ENCODE data around the gene ROCK2.
"Not testable (repeated sequence)": the region's sequence is repeated elsewhere in the genome, so short reads cannot be mapped to it uniquely, and the experiment has no call there.

The ROCK2 gene

DNA sequence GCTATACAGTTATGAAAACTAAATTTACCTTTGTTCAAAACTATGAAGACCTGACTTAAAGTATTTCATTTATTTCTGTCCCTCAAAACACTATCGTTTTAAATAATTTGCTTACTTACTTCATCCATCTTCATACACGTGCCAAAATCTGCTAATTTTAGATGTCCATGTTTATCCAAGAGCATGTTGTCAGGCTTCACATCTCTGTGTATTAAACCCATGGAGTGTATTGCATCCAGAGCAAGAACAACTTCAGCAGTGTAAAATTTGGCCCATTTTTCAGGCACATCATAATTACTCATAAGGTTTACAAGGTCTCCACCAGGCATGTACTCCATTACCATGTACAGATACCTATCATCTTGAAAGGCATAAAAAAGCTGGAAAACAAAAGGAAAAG is 108.9 kb downstream of the ROCK2 start:
- DNase-seq (ENCODE audit: low read depth) = no peak

- DNase-seq (ENCODE audit: low read depth) = no peak
Observed at GRCh38 chr2:11234309-11234708, 110.1 kb downstream of the ROCK2 start.

GRCh38 chr2:11231193-11231592 is 113.2 kb downstream of the ROCK2 start:
- DNase-seq (ENCODE audit: low read depth) = not testable (repeated sequence)

DNA sequence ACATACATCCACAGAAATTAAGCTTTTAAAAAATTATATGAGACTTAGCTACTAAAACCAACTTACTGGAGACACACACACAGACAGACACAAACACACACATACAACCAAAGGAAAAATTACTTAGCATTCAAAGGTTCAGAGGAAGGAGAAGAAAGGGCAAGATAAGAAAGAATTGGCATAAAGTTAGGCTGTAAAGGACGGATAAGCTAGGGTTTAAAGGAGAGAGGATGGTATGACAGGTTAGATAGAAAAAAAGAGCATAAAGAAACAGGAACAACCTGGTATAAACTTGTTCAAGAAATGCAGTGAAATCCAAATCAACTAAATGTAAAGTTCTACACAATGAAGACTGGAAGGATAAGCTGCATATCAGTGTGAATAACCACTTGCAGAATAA is 115.7 kb downstream of the ROCK2 start:
- no peak for DNase-seq (ENCODE audit: low read depth)

DNA sequence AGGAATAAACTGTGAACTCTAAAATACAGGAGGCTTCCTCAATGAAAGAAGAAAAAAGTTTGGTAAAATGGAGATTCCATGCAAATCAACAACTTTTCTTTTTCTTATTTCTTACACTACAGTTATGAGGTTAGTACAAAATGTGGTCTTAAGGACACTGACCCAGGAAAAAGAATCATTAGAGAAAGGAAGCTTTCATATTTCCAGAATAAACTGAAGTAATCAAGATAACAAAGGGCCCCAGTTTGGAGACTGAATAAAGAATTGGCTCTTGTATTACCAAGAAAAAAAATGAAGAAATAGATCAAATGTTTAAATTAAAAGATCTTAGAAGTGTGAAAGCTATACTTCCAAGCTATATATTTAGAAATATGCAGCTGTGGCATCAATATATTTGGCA is 116.8 kb downstream of the ROCK2 start:
- DNase-seq (ENCODE audit: low read depth) = no peak

GRCh38 chr2:11224887-11225286 is 119.5 kb downstream of the ROCK2 start:
- DNase-seq (ENCODE audit: low read depth) = no peak

DNA sequence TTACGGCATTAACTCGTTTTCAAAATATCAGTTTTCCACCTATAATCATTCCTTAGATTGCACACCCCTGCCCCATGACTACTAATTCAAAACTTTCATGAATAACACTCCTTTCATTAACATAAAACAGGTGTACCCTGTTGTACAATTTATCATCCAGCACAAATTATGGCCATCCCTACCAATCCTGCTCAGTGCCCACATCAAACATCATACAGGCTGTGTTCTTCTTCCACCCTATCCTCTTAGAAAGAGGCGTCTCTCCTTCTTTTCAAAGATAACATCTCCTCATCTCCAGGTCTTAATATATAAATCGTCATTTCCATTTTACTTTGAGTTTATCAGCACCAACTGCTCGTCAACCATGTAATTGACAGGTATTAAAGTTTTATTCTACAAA is 121.6 kb downstream of the ROCK2 start:
- no peak for DNase-seq (ENCODE audit: low read depth)

DNA sequence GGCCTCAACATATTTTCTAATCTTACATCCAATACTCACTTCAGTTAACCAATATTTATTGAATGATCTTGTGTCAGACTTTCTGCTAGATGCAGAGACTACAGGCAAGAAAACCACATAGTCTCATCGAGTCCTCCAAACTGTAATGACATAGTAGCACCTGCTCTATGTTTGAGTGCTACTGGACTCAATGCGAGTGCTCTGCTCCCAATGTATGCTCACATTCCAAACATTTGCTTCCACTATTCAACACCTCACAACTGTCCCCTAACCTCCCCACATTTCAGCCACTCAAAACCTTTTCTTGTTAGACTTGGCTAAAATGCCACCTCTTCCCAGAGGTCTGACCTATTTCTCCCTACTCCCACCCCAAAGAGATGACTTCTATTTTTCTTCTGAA is 124.0 kb downstream of the ROCK2 start:
- DNase-seq (ENCODE audit: low read depth) = no peak

DNA sequence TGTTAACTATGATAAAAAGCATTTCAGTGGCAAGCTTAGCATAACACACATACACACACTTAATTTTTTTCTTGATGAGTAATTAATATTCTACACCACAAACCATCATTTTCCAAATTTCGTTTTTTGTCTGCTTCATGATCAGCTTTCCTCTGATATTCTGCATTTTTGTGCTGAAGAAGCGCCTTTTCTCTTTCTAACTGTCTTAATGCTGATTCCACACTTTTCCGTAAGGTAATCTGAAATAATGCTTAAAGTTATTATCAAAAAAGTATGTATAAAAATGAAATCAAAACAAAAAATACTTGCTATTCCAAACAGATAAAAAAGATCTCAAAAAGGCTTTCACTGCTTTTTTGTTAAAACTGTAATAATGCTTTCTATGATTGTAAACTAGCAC is 129.0 kb downstream of the ROCK2 start:
- no peak for DNase-seq (ENCODE audit: low read depth)

GRCh38 chr2:11214770-11215169 is 129.7 kb downstream of the ROCK2 start:
- no peak for DNase-seq (ENCODE audit: low read depth)

DNA sequence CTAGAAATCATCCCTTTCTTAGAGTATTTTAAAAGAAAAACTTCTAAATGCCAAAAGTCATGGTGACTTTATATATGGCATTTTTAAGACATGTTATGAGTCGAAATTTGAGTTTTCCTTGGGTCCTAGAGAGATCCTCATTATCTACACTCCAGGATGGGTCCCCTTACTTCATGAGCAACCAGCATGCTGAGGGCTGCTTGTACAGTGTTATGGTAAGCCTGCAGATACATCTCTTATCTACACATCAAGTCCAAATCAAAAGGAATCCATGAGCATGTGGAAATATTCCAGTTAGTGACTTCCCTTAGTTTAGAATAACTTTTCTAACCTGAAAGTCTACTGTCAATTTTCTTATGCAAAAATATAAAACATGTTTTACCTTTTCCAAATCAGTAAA is 130.5 kb downstream of the ROCK2 start:
- no peak for DNase-seq (ENCODE audit: low read depth)

GRCh38 chr2:11213090-11213638 is 131.3 kb downstream of the ROCK2 start:
- DNase-seq (ENCODE audit: low read depth) = peak; percentile 92

- DNase-seq (ENCODE audit: low read depth) = no peak
Observed at GRCh38 chr2:11212645-11213044, 131.8 kb downstream of the ROCK2 start.

DNA sequence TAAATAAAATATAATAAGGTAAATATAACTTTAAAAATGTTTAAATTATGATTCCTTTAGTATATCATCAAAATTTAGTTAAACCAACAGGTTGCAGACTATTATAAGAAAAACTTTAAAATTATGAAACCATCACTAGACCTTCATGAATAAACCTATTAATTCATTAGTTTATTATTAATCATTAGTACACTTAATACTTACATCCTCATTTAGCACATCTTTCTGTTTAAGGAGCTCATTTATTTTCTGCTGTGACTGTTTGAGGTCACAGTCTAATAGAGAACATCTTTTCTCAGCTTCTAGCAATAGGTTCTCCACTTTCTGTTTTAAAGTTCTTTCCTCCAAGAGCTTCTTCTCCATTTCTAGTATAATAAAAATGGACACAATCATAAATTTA is 136.4 kb downstream of the ROCK2 start:
- DNase-seq (ENCODE audit: low read depth) = no peak

GRCh38 chr2:11203480-11203879 is 141.0 kb downstream of the ROCK2 start:
- DNase-seq (ENCODE audit: low read depth) = peak; percentile 9

DNA sequence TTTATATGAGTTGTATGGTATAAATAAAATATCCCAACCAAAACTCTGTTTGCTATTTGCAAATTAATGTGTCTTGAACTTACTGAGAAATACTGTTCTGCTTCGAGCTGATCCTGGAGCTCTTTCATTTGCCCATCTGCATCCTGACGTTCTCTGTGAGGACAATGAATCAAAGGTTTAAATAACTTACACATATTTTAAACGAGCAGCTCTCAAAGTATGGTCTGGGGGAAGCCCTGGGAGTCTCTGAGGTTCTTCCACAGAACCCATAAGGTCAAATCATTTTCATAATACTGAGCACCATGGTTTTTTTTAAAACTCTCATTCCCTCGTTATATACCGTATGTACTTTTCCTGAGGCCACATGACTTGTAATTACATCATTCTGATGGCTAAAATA is 142.5 kb downstream of the ROCK2 start:
- no peak for DNase-seq (ENCODE audit: low read depth)

DNA sequence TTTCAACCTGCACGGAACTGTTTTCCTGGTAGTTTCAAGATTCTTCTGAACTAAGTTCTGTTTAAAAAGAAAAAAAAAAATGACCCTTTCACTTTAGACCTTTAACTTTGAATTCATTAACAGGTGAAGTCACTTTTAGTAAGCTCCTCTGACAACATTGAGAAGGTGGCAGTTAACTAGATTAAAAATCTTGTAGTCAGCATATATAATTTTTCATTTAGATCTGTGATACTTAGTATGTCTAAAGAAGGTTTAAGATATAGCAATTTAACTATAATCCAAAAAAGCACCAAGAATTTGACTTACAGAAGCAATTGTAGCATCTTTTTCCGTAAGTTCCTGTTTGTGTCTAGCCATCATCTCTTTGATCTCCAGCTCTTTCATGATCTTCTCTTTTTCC is 143.8 kb downstream of the ROCK2 start:
- no peak for DNase-seq (ENCODE audit: low read depth)

DNA sequence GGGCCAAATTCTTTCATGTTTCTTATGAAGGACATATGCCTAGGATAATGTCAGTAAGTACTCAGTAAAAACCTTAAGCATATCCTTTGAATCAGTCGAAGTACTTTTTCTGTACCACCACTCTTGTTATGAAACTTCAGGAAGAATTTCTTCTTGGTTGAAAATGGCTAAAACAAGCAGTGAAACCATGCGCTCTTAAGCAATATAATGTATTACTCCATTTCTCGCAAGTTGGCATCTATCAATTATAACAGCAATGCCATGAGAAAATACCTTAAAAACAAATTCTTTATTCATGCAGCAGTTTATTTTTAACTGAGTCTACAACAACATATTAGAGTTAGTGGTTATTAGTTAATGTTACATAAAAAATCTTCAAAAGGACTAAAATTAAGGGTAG is 148.2 kb downstream of the ROCK2 start:
- no peak for DNase-seq (ENCODE audit: low read depth)

- no peak for DNase-seq (ENCODE audit: low read depth)
Observed at GRCh38 chr2:11187731-11188130, 156.7 kb downstream of the ROCK2 start.

GRCh38 chr2:11187083-11187619 is 157.3 kb downstream of the ROCK2 start:
- DNase-seq (ENCODE audit: low read depth) = peak; percentile 37

DNA sequence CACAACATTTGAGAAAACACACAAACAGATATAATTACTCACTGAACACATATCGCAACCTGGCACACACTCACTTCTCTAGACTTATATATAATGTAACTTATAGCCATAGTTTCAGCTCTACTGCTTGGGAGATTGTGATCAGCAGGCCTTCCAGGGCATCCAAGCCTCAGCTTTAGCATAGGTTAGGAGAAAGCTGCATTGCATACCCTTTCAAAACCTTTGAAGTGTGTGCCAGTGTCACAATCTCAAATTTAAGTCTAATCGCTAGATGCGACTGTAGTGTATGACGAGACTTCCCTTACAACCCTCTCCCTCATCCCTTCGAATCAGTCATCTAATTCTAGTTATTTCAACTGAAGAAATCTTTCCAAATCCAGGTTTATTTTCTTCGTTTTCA is 158.3 kb downstream of the ROCK2 start:
- no peak for DNase-seq (ENCODE audit: low read depth)

DNA sequence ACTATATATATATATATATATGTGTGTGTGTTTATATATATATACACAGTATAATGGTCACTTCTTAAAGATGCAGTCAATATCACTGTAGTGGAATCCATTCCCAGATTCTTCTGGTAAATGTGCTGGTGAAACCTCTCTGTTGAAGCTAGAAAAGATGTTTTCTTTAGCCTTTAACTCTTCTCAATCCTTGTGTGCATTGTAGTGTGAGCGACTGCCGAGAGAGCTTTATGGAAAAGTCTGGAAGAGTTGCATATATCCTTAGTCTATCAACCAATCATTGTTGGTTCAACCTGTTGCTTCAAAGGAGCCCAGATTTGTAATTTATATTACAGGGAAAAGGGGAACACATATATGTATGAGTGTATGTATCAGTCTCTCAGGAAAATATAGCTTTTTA is 161.5 kb downstream of the ROCK2 start:
- no peak for DNase-seq (ENCODE audit: low read depth)

DNA sequence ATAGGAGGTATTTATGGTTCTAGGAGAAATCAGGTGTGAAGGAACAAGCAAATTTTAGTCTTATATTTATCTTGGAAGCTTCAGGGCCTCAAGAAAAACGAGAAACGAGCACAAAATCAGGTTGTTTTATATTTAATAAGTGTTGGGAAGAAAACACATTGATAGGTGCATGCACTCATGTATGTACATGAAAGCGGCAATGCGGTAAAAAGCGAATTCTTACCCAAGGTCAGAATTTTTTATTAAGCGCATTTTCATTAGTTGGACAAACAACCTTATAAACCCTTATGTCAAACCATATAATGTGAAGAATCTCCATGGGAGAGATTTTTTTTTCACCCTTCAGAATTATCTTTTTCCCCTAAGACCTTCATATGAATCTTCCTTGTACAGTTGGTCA is 163.8 kb downstream of the ROCK2 start:
- DNase-seq (ENCODE audit: low read depth) = no peak

GRCh38 chr2:11179899-11180298 is 164.5 kb downstream of the ROCK2 start:
- DNase-seq (ENCODE audit: low read depth) = no peak

- no peak for DNase-seq (ENCODE audit: low read depth)
Observed at GRCh38 chr2:11179196-11179595, 165.2 kb downstream of the ROCK2 start.

All from non-pigmented ciliary epithelial cell (primary cell).